Measurements from ENCODE around the gene ADARB1.
A peak's percentile ranks its signal among the peaks of the same experiment; 100 is the strongest.

ADARB1 gene

GRCh38 chr21:45032977-45033710, 41.2 kb upstream of the ADARB1 start:
- peaks cover 8% of the 10 kb centered on the region for H3K4me1 ChIP-seq (ENCODE audit: control insufficient read depth, insufficient read depth, low read length)
- no peak overlapping the region for H3K4me3 ChIP-seq (ENCODE audit: low read length)
- no peak overlapping the region for H3K27ac ChIP-seq (ENCODE audit: low read depth, low read length)
- H3K27me3 ChIP-seq (ENCODE audit: control insufficient read depth, insufficient read depth, low read length), result no peaks in the 10 kb centered on the region
- no peak overlapping the region for H3K9ac ChIP-seq (ENCODE audit: low read length)
- H3K36me3 ChIP-seq (ENCODE audit: control insufficient read depth, insufficient read depth, low read length), result no peaks in the 10 kb centered on the region

- Histone ChIP-seq H3K4me1 (ENCODE audit: control insufficient read depth, insufficient read depth, low read length) (peaks cover 8% of the 10 kb centered on the region), H3K27ac (ENCODE audit: low read depth, low read length) (no peak overlapping the region), H3K9ac (ENCODE audit: low read length) (no peak overlapping the region), H3K27me3 (ENCODE audit: control insufficient read depth, insufficient read depth, low read length) (no peaks in the 10 kb centered on the region), H3K4me3 (ENCODE audit: low read length) (peak overlapping the region; percentile 10), H3K36me3 (ENCODE audit: control insufficient read depth, insufficient read depth, low read length) (no peaks in the 10 kb centered on the region)
These were observed 40.4 kb upstream of the ADARB1 start for GRCh38 chr21:45033791-45034555.

GRCh38 chr21:45034556-45035476, 39.6 kb upstream of the ADARB1 start:
- H3K27ac ChIP-seq (ENCODE audit: low read depth, low read length), result no peak overlapping the region

GRCh38 chr21:45035477-45035848, 38.9 kb upstream of the ADARB1 start:
- Histone ChIP-seq H3K4me3 (ENCODE audit: low read length) (no peak overlapping the region), H3K9ac (ENCODE audit: low read length) (no peak overlapping the region), H3K36me3 (ENCODE audit: control insufficient read depth, insufficient read depth, low read length) (no peaks in the 10 kb centered on the region), H3K27me3 (ENCODE audit: control insufficient read depth, insufficient read depth, low read length) (no peaks in the 10 kb centered on the region), H3K27ac (ENCODE audit: low read depth, low read length) (no peak overlapping the region), H3K4me1 (ENCODE audit: control insufficient read depth, insufficient read depth, low read length) (peaks cover 8% of the 10 kb centered on the region)

More at GRCh38 chr21:45034556-45035476, 39.6 kb upstream of the ADARB1 start:
- Histone ChIP-seq H3K36me3 (ENCODE audit: control insufficient read depth, insufficient read depth, low read length) (no peaks in the 10 kb centered on the region), H3K4me1 (ENCODE audit: control insufficient read depth, insufficient read depth, low read length) (peaks cover 8% of the 10 kb centered on the region), H3K27me3 (ENCODE audit: control insufficient read depth, insufficient read depth, low read length) (no peaks in the 10 kb centered on the region), H3K9ac (ENCODE audit: low read length) (no peak overlapping the region), H3K4me3 (ENCODE audit: low read length) (no peak overlapping the region)

GRCh38 chr21:45036630-45037029, 37.8 kb upstream of the ADARB1 start:
- H3K36me3 ChIP-seq (ENCODE audit: control insufficient read depth, insufficient read depth, low read length), result no peaks in the 10 kb centered on the region
- H3K27ac ChIP-seq (ENCODE audit: low read depth, low read length), result no peak overlapping the region
- peaks cover 8% of the 10 kb centered on the region for H3K4me1 ChIP-seq (ENCODE audit: control insufficient read depth, insufficient read depth, low read length)
- H3K4me3 ChIP-seq (ENCODE audit: low read length), result no peak overlapping the region
- no peaks in the 10 kb centered on the region for H3K27me3 ChIP-seq (ENCODE audit: control insufficient read depth, insufficient read depth, low read length)
- H3K9ac ChIP-seq (ENCODE audit: low read length), result no peak overlapping the region

- no peak overlapping the region for H3K4me3 ChIP-seq (ENCODE audit: low read length)
- H3K27ac ChIP-seq (ENCODE audit: low read depth, low read length), result no peak overlapping the region
- H3K27me3 ChIP-seq (ENCODE audit: control insufficient read depth, insufficient read depth, low read length), result no peaks in the 10 kb centered on the region
- H3K4me1 ChIP-seq (ENCODE audit: control insufficient read depth, insufficient read depth, low read length), result peaks cover 8% of the 10 kb centered on the region
- no peaks in the 10 kb centered on the region for H3K36me3 ChIP-seq (ENCODE audit: control insufficient read depth, insufficient read depth, low read length)
- H3K9ac ChIP-seq (ENCODE audit: low read length), result no peak overlapping the region
These were observed 36.4 kb upstream of the ADARB1 start for GRCh38 chr21:45037986-45038385.

- Histone ChIP-seq H3K4me1 (ENCODE audit: control insufficient read depth, insufficient read depth, low read length) (no peaks in the 10 kb centered on the region), H3K4me3 (ENCODE audit: low read length) (no peak overlapping the region), H3K27me3 (ENCODE audit: control insufficient read depth, insufficient read depth, low read length) (no peaks in the 10 kb centered on the region), H3K27ac (ENCODE audit: low read depth, low read length) (no peak overlapping the region), H3K36me3 (ENCODE audit: control insufficient read depth, insufficient read depth, low read length) (no peaks in the 10 kb centered on the region), H3K9ac (ENCODE audit: low read length) (no peak overlapping the region)
These were observed 34.8 kb upstream of the ADARB1 start for GRCh38 chr21:45039317-45040156.

- H3K9ac ChIP-seq (ENCODE audit: low read length), result no peak overlapping the region
- no peaks in the 10 kb centered on the region for H3K36me3 ChIP-seq (ENCODE audit: control insufficient read depth, insufficient read depth, low read length)
- no peak overlapping the region for H3K4me3 ChIP-seq (ENCODE audit: low read length)
- H3K4me1 ChIP-seq (ENCODE audit: control insufficient read depth, insufficient read depth, low read length), result no peaks in the 10 kb centered on the region
- H3K27ac ChIP-seq (ENCODE audit: low read depth, low read length), result no peak overlapping the region
- H3K27me3 ChIP-seq (ENCODE audit: control insufficient read depth, insufficient read depth, low read length), result no peaks in the 10 kb centered on the region
These were observed 34.1 kb upstream of the ADARB1 start for GRCh38 chr21:45040157-45040711.

- Histone ChIP-seq H3K27ac (ENCODE audit: low read depth, low read length) (no peak overlapping the region), H3K27me3 (ENCODE audit: control insufficient read depth, insufficient read depth, low read length) (no peaks in the 10 kb centered on the region), H3K9ac (ENCODE audit: low read length) (no peak overlapping the region), H3K36me3 (ENCODE audit: control insufficient read depth, insufficient read depth, low read length) (no peaks in the 10 kb centered on the region), H3K4me3 (ENCODE audit: low read length) (no peak overlapping the region), H3K4me1 (ENCODE audit: control insufficient read depth, insufficient read depth, low read length) (no peaks in the 10 kb centered on the region)
These were observed 33.6 kb upstream of the ADARB1 start for GRCh38 chr21:45040739-45041138.

- Histone ChIP-seq H3K36me3 (ENCODE audit: control insufficient read depth, insufficient read depth, low read length) (no peaks in the 10 kb centered on the region), H3K27me3 (ENCODE audit: control insufficient read depth, insufficient read depth, low read length) (no peaks in the 10 kb centered on the region), H3K4me1 (ENCODE audit: control insufficient read depth, insufficient read depth, low read length) (no peaks in the 10 kb centered on the region), H3K4me3 (ENCODE audit: low read length) (no peak overlapping the region), H3K9ac (ENCODE audit: low read length) (no peak overlapping the region), H3K27ac (ENCODE audit: low read depth, low read length) (no peak overlapping the region)
These were observed 33.0 kb upstream of the ADARB1 start for GRCh38 chr21:45041351-45041805.

GRCh38 chr21:45041984-45042663, 32.3 kb upstream of the ADARB1 start:
- no peaks in the 10 kb centered on the region for H3K36me3 ChIP-seq (ENCODE audit: control insufficient read depth, insufficient read depth, low read length)
- no peaks in the 10 kb centered on the region for H3K27me3 ChIP-seq (ENCODE audit: control insufficient read depth, insufficient read depth, low read length)
- H3K27ac ChIP-seq (ENCODE audit: low read depth, low read length), result no peak overlapping the region
- no peak overlapping the region for H3K9ac ChIP-seq (ENCODE audit: low read length)
- H3K4me3 ChIP-seq (ENCODE audit: low read length), result no peak overlapping the region
- no peaks in the 10 kb centered on the region for H3K4me1 ChIP-seq (ENCODE audit: control insufficient read depth, insufficient read depth, low read length)
